H9 (cell line): ENCODE measurements around the gene PTPRN2. TPM values are rescaled to one million over a fixed set of nuclear protein-coding genes. Genes with fewer than 3 reads are reported as not detected.

ENCODE experiments used
- DNase-seq: peaks from one replicate; pipeline ENCODE4 v3.0.0-alpha.2; 2017
- H2AFZ ChIP-seq: one replicate; pipeline ENCODE4 v1.6.1; 2013; ENCODE audit warnings: mild to moderate bottlenecking, low read length, control low read depth, moderate library complexity
- H2AK5ac ChIP-seq: 2 replicates; pipeline ENCODE4 v1.6.1; 2013; ENCODE audit warnings: low read length, control low read depth, mixed read lengths; ENCODE audit not compliant: insufficient read length
- H2BK120ac ChIP-seq: one replicate; pipeline ENCODE4 v1.6.1; 2013; ENCODE audit warnings: low read depth, mild to moderate bottlenecking, low read length, control low read depth, inconsistent platforms; ENCODE audit not compliant: poor library complexity, severe bottlenecking
- H2BK12ac ChIP-seq: 2 replicates; pipeline ENCODE4 v1.6.1; 2013; ENCODE audit warnings: low read length, control low read depth, mixed read lengths, low read depth; ENCODE audit not compliant: insufficient read length
- H2BK15ac ChIP-seq: 2 replicates; pipeline ENCODE4 v1.6.1; 2013; ENCODE audit warnings: low read depth, low read length, control low read depth
- H2BK20ac ChIP-seq: one replicate; pipeline ENCODE4 v1.6.1; 2013; ENCODE audit warnings: low read depth, mild to moderate bottlenecking, low read length, control low read depth, inconsistent platforms; ENCODE audit not compliant: poor library complexity, severe bottlenecking
- H2BK5ac ChIP-seq: 2 replicates; pipeline ENCODE4 v1.6.1; 2013; ENCODE audit warnings: low read length, control low read depth, mixed read lengths; ENCODE audit not compliant: insufficient read length
- H3K14ac ChIP-seq: 2 replicates; pipeline ENCODE4 v1.6.1; 2013; ENCODE audit warnings: low read length, control low read depth; ENCODE audit not compliant: insufficient read depth
- H3K18ac ChIP-seq: 2 replicates; pipeline ENCODE4 v1.6.1; 2013; ENCODE audit warnings: low read depth, mild to moderate bottlenecking, mixed read lengths, low read length, control low read depth; ENCODE audit not compliant: insufficient read length
- H3K23ac ChIP-seq: 2 replicates; pipeline ENCODE4 v1.6.1; 2013; ENCODE audit warnings: low read length, control low read depth, mixed read lengths, low read depth; ENCODE audit not compliant: insufficient read length
- H3K23me2 ChIP-seq: 2 replicates; pipeline ENCODE4 v1.6.1; 2013; ENCODE audit warnings: low read depth, mild to moderate bottlenecking, mixed read lengths, low read length, control low read depth; ENCODE audit not compliant: insufficient read length, poor library complexity, severe bottlenecking
- H3K27ac ChIP-seq: 2 replicates; pipeline ENCODE4 v1.5.1; 2013; ENCODE audit warnings: low read length, control low read depth, mixed read lengths, low read depth; ENCODE audit not compliant: insufficient read length
- H3K27me3 ChIP-seq: 2 replicates; pipeline ENCODE4 v1.6.1; 2013; ENCODE audit warnings: low read length, control low read depth, inconsistent platforms; ENCODE audit not compliant: insufficient read depth
- H3K4ac ChIP-seq: 2 replicates; pipeline ENCODE4 v1.6.1; 2013; ENCODE audit warnings: low read depth, mild to moderate bottlenecking, control low read depth, inconsistent platforms, low read length, moderate library complexity
- H3K4me1 ChIP-seq: 2 replicates; pipeline ENCODE4 v1.6.1; 2013; ENCODE audit warnings: low read length, control low read depth, inconsistent platforms; ENCODE audit not compliant: insufficient read depth
- H3K4me2 ChIP-seq: 2 replicates; pipeline ENCODE4 v1.6.1; 2013; ENCODE audit warnings: low read length, control low read depth, mixed read lengths; ENCODE audit not compliant: insufficient read length, insufficient read depth
- H3K56ac ChIP-seq: 2 replicates; pipeline ENCODE4 v1.6.1; 2013; ENCODE audit warnings: low read depth, mild to moderate bottlenecking, mixed read lengths, low read length, control low read depth; ENCODE audit not compliant: insufficient read length
- H3K79me1 ChIP-seq: 2 replicates; pipeline ENCODE4 v1.6.1; 2013; ENCODE audit warnings: low read depth, mild to moderate bottlenecking, moderate library complexity, low read length, control low read depth, inconsistent platforms; ENCODE audit not compliant: insufficient read depth, poor library complexity, severe bottlenecking
- H3K79me2 ChIP-seq: 2 replicates; pipeline ENCODE4 v1.6.1; 2013; ENCODE audit warnings: low read length, control low read depth, inconsistent platforms; ENCODE audit not compliant: insufficient read depth
- H3K9ac ChIP-seq: 2 replicates; pipeline ENCODE4 v1.6.1; 2013; ENCODE audit warnings: low read length, control low read depth, mixed read lengths; ENCODE audit not compliant: insufficient read length; ENCODE audit errors: extremely low read depth
- H3K9me3 ChIP-seq: one replicate; pipeline ENCODE4 v1.6.1; 2013; ENCODE audit warnings: low read depth, low read length, inconsistent platforms; ENCODE audit not compliant: control insufficient read depth
- H3T11ph ChIP-seq: one replicate; pipeline ENCODE4 v1.6.1; 2013; ENCODE audit warnings: mild to moderate bottlenecking, low read length, control low read depth, inconsistent platforms
- H4K20me1 ChIP-seq: one replicate; pipeline ENCODE4 v1.6.1; 2013; ENCODE audit not compliant: control insufficient read depth, insufficient read length, insufficient read depth
- H4K5ac ChIP-seq: 2 replicates; pipeline ENCODE4 v1.6.1; 2013; ENCODE audit warnings: low read depth, mild to moderate bottlenecking, mixed read lengths, low read length, control low read depth; ENCODE audit not compliant: insufficient read length
- H4K8ac ChIP-seq: replicated peaks from 2 replicates; pipeline ENCODE4 v1.6.1; 2013; ENCODE audit warnings: low read length, control low read depth, mixed read lengths, low read depth; ENCODE audit not compliant: insufficient read length
- H4K91ac ChIP-seq: 2 replicates; pipeline ENCODE4 v1.6.1; 2013; ENCODE audit warnings: low read depth, mild to moderate bottlenecking, moderate library complexity, mixed read lengths, low read length, control low read depth; ENCODE audit not compliant: insufficient read length
- H3K27ac Mint-ChIP-seq, 3 experiments: 2 replicates in 2 of 3; 3 replicates in 1 of 3; pipeline ENCODE4 v1.8.0; 2020 to 2021; ENCODE audit warnings: mixed read lengths in 3 of 3, mild to moderate bottlenecking in 1 of 3, moderate library complexity in 1 of 3
- H3K27me3 Mint-ChIP-seq: 2 replicates; pipeline ENCODE4 v1.8.0; 2021; ENCODE audit warnings: low read depth, mild to moderate bottlenecking, moderate library complexity, mixed read lengths
- H3K36me3 Mint-ChIP-seq, 3 experiments: 2 replicates in 2 of 3; 3 replicates in 1 of 3; pipeline ENCODE4 v1.8.0; 2020 to 2021; ENCODE audit warnings: low read depth in 3 of 3, mixed read lengths in 3 of 3; ENCODE audit not compliant: insufficient read depth in 1 of 3
- H3K4me1 Mint-ChIP-seq, 2 experiments: 2 replicates each; pipeline ENCODE4 v1.8.0; 2020; ENCODE audit warnings: mixed read lengths in 2 of 2
- H3K4me3 Mint-ChIP-seq, 2 experiments: 2 replicates in 1 of 2; 3 replicates in 1 of 2; pipeline ENCODE4 v1.8.0; 2020 to 2021; ENCODE audit warnings: mild to moderate bottlenecking in 2 of 2, mixed read lengths in 2 of 2, moderate library complexity in 1 of 2
- H3K9me3 Mint-ChIP-seq, 2 experiments: 2 replicates in 1 of 2; 3 replicates in 1 of 2; pipeline ENCODE4 v1.8.0; 2020; ENCODE audit warnings: mild to moderate bottlenecking in 2 of 2, mixed read lengths in 2 of 2, moderate library complexity in 1 of 2
- WGBS: extraction: QIAGEN DNeasy Blood & Tissue Kit; methylation state at CpG from one replicate; pipeline ENCODE4 v1.1.7; 2013; ENCODE audit warnings: missing lambda C conversion rate, low lambda C conversion rate, mixed read lengths; ENCODE audit not compliant: insufficient read length; ENCODE audit errors: extremely low coverage; 5-methylcytosine and 5-hydroxymethylcytosine counted together
- total RNA-seq: library from RNA; stranded (reverse); gene quantifications from 2 replicates; pipeline ENCODE4 v1.2.1, GENCODE V29; 2021
- TF ChIP-seq, protein P1 (sequence below): fragments of 200-600 bp; sonication (generic); conservative IDR thresholded peaks from 3 replicates; pipeline ENCODE4 v1.8.0; 2021; ENCODE audit warnings: antibody characterized with exemption, mild to moderate bottlenecking

PTPRN2 gene
- total RNA-seq, 1 experiment from 2014 or later = 5.2 TPM

DNA sequence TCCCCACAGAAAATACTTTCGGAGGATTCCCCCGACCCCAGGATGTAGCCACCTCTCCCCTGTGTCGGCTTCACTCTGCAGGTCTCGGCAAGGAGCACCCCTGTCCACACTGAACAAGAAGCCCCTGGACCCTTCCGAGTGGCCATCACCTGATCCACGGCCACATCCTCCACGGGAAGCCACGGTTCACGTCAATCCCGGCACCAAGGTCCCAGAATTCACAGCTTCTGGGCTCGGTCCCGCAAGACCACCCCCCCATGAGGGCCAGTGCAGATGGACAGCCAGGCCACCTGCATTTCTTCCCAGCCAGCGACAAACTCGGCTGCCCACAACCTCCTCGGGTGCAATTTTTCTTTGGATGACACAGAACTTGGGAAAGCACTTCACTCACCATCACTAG, 199.6 kb downstream of the PTPRN2 start:
- Histone ChIP-seq H4K5ac (no peak overlapping the region), H3K27ac (no peak overlapping the region), H3K14ac (no peak overlapping the region; the same call in 1 of the 2 replicates), H3K79me1 (no peaks in the 10 kb centered on the region), H2BK12ac (no peak overlapping the region), H3K56ac (no peak overlapping the region), H3K27me3 (no peaks in the 10 kb centered on the region), H3K18ac (no peak overlapping the region), H2AFZ (no peak overlapping the region), H2BK120ac (no peak overlapping the region), H4K91ac (no peak overlapping the region), H4K8ac (no peak overlapping the region), H4K20me1 (no peaks in the 10 kb centered on the region), H2BK15ac (no peak overlapping the region), H3K9ac (no peak overlapping the region), H3K9me3 (no peaks in the 10 kb centered on the region), H3K23ac (no peak overlapping the region), H3K4ac (no peak overlapping the region), H2BK5ac (no peak overlapping the region), H3K4me2 (no peak overlapping the region), H3K23me2 (no peaks in the 10 kb centered on the region), H2AK5ac (no peak overlapping the region), H3K4me1 (no peaks in the 10 kb centered on the region), H3K79me2 (no peaks in the 10 kb centered on the region), H3T11ph (no peak overlapping the region), H2BK20ac (no peak overlapping the region)
- H3K4me3 Mint-ChIP-seq = no peak overlapping the region
- no peak overlapping the region for H3K27ac Mint-ChIP-seq
- no CpG with 5 or more reads among the region's 15 CpGs for WGBS
- H3K27me3 Mint-ChIP-seq = peaks cover 34% of the 10 kb centered on the region
- no peaks in the 10 kb centered on the region; a peak in 1 of 7 replicates for H3K36me3 Mint-ChIP-seq
- H3K4me1 Mint-ChIP-seq = peaks cover 28 to 30% of the 10 kb centered on the region in 2 experiments
- no peak for DNase-seq
- H3K9me3 Mint-ChIP-seq = peaks cover 0 to 6% of the 10 kb centered on the region in 2 experiments; a peak in 3 of 5 replicates
- TF ChIP-seq, protein P1, sequence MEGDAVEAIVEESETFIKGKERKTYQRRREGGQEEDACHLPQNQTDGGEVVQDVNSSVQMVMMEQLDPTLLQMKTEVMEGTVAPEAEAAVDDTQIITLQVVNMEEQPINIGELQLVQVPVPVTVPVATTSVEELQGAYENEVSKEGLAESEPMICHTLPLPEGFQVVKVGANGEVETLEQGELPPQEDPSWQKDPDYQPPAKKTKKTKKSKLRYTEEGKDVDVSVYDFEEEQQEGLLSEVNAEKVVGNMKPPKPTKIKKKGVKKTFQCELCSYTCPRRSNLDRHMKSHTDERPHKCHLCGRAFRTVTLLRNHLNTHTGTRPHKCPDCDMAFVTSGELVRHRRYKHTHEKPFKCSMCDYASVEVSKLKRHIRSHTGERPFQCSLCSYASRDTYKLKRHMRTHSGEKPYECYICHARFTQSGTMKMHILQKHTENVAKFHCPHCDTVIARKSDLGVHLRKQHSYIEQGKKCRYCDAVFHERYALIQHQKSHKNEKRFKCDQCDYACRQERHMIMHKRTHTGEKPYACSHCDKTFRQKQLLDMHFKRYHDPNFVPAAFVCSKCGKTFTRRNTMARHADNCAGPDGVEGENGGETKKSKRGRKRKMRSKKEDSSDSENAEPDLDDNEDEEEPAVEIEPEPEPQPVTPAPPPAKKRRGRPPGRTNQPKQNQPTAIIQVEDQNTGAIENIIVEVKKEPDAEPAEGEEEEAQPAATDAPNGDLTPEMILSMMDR = no peak
